SK-N-SH treated with all-trans-retinoic acid at 6 μM for 48 hours (cell line): ENCODE data around the gene POLR3B.
"Not testable (repeated sequence)": the region's sequence is repeated elsewhere in the genome, so short reads cannot be mapped to it uniquely, and the experiment has no call there.

ENCODE experiments used
- ATAC-seq: fragments of 200-7000 bp; cut with Tn5 transposase; 3 replicates; pipeline ENCODE4 v1.9.1; 2020; ENCODE audit warnings: mild to moderate bottlenecking, moderate library complexity
- ARNTL ChIP-seq: fragments of 450-650 bp; formaldehyde crosslinking; IDR thresholded peaks from 2 replicates; pipeline ENCODE4 v1.5.0; 2020; ENCODE audit warnings: low read depth, mild to moderate bottlenecking, moderate library complexity, borderline replicate concordance
- BACH2 ChIP-seq: fragments of 250-450 bp; sonication (Bioruptor Pico); IDR thresholded peaks from 2 replicates; pipeline ENCODE4 v1.9.0; 2021; ENCODE audit warnings: mild to moderate bottlenecking, borderline replicate concordance
- CSDC2 ChIP-seq: fragments of 250-450 bp; sonication (Bioruptor Pico); IDR thresholded peaks from 2 replicates; pipeline ENCODE4 v1.5.0; 2020; ENCODE audit warnings: mild to moderate bottlenecking, moderate library complexity
- ESRRG ChIP-seq: fragments of 250-450 bp; sonication (Bioruptor Pico); IDR thresholded peaks from 2 replicates; pipeline ENCODE4 v1.6.1; 2021; ENCODE audit warnings: mild to moderate bottlenecking
- ISL1 ChIP-seq: fragments of 250-450 bp; sonication (Bioruptor Pico); IDR thresholded peaks from 2 replicates; pipeline ENCODE4 v2.1.2; 2022; ENCODE audit warnings: mild to moderate bottlenecking, moderate library complexity
- OSR1 ChIP-seq: fragments of 250-450 bp; sonication (Bioruptor Pico); IDR thresholded peaks from 2 replicates; pipeline ENCODE4 v1.8.0; 2022; ENCODE audit warnings: moderate library complexity, mild to moderate bottlenecking, inconsistent platforms
- PPARA ChIP-seq: fragments of 250-450 bp; sonication (Bioruptor Pico); IDR thresholded peaks from 2 replicates; pipeline ENCODE4 v1.5.0; 2020; ENCODE audit warnings: mild to moderate bottlenecking, borderline replicate concordance
- SNAI2 ChIP-seq: fragments of 250-450 bp; sonication (Bioruptor Pico); IDR thresholded peaks from 2 replicates; pipeline ENCODE4 v1.5.0; 2020; ENCODE audit warnings: mild to moderate bottlenecking, moderate library complexity
- TCF4 ChIP-seq: fragments of 250-450 bp; sonication (Bioruptor Pico); IDR thresholded peaks from 2 replicates; pipeline ENCODE4 v1.8.0; 2021; ENCODE audit warnings: mild to moderate bottlenecking, moderate library complexity, borderline replicate concordance
- TOX ChIP-seq: fragments of 250-450 bp; sonication (Bioruptor Pico); IDR thresholded peaks from 2 replicates; pipeline ENCODE4 v1.8.0; 2021; ENCODE audit warnings: mild to moderate bottlenecking, moderate library complexity, borderline replicate concordance
- ZC3H10 ChIP-seq: fragments of 250-450 bp; sonication (Bioruptor Pico); IDR thresholded peaks from 2 replicates; pipeline ENCODE4 v1.5.1; 2021; ENCODE audit warnings: mild to moderate bottlenecking, moderate library complexity
- ZFP3 ChIP-seq: fragments of 250-450 bp; sonication (Bioruptor Pico); IDR thresholded peaks from 2 replicates; pipeline ENCODE4 v1.5.0; 2020; ENCODE audit warnings: mild to moderate bottlenecking, moderate library complexity
- ZNF70 ChIP-seq: fragments of 450-650 bp; formaldehyde crosslinking; IDR thresholded peaks from 2 replicates; pipeline ENCODE4 v1.5.0; 2020; ENCODE audit warnings: mild to moderate bottlenecking, moderate library complexity
- TF ChIP-seq, protein P1 (sequence below): fragments of 250-450 bp; sonication (Bioruptor Pico); IDR thresholded peaks from 2 replicates; pipeline ENCODE4 v1.8.0; 2020; ENCODE audit warnings: mild to moderate bottlenecking, moderate library complexity, borderline replicate concordance
- TF ChIP-seq, protein P2 (sequence below): fragments of 250-450 bp; sonication (Bioruptor Pico); IDR thresholded peaks from 2 replicates; pipeline ENCODE4 v1.5.1; 2020; ENCODE audit warnings: low read depth, mild to moderate bottlenecking, moderate library complexity
- TF ChIP-seq, protein P3 (sequence below): fragments of 250-450 bp; sonication (Bioruptor Pico); IDR thresholded peaks from 2 replicates; pipeline ENCODE4 v1.8.0; 2021; ENCODE audit warnings: low read depth, mild to moderate bottlenecking, moderate library complexity, borderline replicate concordance
- TF ChIP-seq, protein P4 (sequence below): fragments of 250-450 bp; sonication (Bioruptor Pico); IDR thresholded peaks from 2 replicates; pipeline ENCODE4 v1.5.0; 2020; ENCODE audit warnings: mild to moderate bottlenecking, moderate library complexity
- TF ChIP-seq, protein P5 (sequence below): fragments of 250-450 bp; sonication (Bioruptor Pico); IDR thresholded peaks from 2 replicates; pipeline ENCODE4 v1.5.1; 2021; ENCODE audit warnings: mild to moderate bottlenecking, moderate library complexity

The POLR3B gene

DNA sequence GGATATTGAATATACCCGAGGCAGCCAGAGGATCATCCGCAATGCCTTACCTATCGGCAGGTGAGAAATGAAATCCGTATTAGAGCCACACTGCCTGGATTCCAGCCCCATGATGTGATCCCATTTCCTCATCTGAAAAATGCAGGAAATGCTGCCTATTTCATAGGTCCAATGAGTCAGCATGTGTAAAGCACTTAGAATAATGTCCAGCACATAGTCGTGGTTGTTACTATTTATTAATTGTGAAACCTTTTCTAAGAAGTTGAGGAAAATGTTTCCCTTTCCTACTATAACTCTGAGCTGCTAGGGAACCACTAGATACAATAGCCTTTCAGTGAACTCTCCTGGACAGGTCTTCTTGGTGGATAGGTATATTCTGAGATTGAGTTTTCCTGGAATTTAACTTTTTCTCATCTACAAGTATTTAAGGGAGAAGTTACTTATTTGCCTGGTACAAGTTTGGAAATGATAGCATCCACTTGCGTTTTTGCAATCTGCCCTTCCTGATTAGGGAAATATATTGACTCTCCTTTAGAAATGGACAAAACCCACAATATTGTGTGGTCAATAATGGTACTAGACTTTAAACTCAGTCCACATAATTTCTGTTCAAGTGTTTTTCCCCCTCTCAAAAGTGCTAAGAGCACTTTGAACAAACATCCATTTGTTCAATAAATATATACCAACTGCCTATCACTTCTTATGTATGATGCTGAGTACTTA lies 12.2 kb downstream of the POLR3B start:
- TF ChIP-seq ISL1 (no peak), ZC3H10 (CRISPR knock-in tag) (no peak), BACH2 (no peak), TOX (CRISPR knock-in tag) (no peak), CSDC2 (CRISPR knock-in tag) (no peak), OSR1 (no peak), ZNF70 (CRISPR knock-in tag) (no peak), ZFP3 (CRISPR knock-in tag) (no peak)
- TF ChIP-seq, protein P1, sequence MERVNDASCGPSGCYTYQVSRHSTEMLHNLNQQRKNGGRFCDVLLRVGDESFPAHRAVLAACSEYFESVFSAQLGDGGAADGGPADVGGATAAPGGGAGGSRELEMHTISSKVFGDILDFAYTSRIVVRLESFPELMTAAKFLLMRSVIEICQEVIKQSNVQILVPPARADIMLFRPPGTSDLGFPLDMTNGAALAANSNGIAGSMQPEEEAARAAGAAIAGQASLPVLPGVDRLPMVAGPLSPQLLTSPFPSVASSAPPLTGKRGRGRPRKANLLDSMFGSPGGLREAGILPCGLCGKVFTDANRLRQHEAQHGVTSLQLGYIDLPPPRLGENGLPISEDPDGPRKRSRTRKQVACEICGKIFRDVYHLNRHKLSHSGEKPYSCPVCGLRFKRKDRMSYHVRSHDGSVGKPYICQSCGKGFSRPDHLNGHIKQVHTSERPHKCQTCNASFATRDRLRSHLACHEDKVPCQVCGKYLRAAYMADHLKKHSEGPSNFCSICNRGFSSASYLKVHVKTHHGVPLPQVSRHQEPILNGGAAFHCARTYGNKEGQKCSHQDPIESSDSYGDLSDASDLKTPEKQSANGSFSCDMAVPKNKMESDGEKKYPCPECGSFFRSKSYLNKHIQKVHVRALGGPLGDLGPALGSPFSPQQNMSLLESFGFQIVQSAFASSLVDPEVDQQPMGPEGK (CRISPR knock-in tag) = no peak
- peak; percentile 94 for ATAC-seq

DNA sequence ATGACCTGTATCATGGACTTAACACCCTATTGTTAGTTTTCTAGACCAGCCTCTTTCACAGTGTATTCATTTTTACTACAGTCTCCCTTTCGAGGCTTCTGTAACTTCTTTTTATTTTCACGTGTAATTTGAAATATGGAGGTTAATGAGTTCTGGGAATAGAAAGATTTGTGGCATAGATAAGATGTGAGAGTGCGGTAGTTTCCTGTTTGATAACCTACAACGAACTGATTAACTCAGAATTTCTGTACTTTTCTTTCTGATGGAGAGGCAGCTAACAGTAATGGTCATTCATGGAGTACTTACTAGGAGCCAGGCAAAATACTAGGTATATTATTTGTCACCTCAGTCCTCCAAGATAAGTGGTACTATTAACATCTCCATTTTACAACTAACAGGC lies 21.2 kb downstream of the POLR3B start:
- no peak for TF ChIP-seq ESRRG
- TF ChIP-seq ZFP3 (CRISPR knock-in tag) = no peak
- TF ChIP-seq SNAI2 (CRISPR knock-in tag) = no peak
- TF ChIP-seq ARNTL (CRISPR knock-in tag) = no peak
- no peak for TF ChIP-seq ZC3H10 (CRISPR knock-in tag)
- TF ChIP-seq, protein P2, sequence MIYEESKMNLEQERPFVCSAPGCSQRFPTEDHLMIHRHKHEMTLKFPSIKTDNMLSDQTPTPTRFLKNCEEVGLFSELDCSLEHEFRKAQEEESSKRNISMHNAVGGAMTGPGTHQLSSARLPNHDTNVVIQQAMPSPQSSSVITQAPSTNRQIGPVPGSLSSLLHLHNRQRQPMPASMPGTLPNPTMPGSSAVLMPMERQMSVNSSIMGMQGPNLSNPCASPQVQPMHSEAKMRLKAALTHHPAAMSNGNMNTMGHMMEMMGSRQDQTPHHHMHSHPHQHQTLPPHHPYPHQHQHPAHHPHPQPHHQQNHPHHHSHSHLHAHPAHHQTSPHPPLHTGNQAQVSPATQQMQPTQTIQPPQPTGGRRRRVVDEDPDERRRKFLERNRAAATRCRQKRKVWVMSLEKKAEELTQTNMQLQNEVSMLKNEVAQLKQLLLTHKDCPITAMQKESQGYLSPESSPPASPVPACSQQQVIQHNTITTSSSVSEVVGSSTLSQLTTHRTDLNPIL = no peak
- no peak for TF ChIP-seq CSDC2 (CRISPR knock-in tag)
- no peak for TF ChIP-seq PPARA
- ATAC-seq = no peak

DNA sequence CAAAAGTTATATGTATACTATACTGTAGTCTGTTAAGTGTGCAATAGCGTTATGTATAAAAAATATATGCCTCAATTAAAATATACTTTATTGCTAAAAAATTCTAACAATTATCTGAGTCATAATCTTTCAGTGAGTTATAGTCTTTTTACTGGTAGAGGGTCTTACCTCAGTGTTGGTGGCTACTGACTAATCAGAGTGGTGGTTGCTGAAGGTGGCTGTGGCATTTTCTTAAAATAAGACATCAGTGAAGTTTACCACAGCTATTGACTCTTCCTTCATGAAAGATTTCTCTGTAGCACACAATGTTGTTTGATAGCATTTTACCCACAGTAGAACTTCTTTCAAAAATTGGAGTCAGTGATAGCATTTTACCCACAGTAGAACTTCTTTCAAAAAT lies 23.4 kb downstream of the POLR3B start:
- no peak for ATAC-seq
- TF ChIP-seq, protein P3, sequence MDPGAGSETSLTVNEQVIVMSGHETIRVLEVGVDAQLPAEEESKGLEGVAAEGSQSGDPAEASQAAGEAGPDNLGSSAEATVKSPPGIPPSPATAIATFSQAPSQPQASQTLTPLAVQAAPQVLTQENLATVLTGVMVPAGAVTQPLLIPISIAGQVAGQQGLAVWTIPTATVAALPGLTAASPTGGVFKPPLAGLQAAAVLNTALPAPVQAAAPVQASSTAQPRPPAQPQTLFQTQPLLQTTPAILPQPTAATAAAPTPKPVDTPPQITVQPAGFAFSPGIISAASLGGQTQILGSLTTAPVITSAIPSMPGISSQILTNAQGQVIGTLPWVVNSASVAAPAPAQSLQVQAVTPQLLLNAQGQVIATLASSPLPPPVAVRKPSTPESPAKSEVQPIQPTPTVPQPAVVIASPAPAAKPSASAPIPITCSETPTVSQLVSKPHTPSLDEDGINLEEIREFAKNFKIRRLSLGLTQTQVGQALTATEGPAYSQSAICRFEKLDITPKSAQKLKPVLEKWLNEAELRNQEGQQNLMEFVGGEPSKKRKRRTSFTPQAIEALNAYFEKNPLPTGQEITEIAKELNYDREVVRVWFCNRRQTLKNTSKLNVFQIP = no peak

DNA sequence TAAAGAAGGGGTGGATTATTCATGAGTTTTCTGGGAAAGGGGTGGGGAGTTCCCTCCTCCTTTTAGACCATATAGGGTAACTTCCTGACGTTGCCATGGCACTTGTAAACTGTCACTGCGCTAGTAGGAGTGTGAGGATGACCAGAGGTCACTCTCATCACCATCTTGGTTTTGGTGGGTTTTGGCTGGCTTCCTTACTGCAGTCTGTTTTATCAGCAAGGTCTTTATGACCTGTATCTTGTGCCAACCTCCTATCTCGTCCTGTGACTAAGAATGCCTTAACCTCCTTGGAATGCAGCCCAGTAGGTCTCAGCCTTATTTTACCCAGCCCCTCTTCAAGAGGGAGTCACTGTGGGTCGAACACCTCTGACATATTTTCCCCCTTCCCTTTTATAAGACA lies 24.3 kb downstream of the POLR3B start:
- ATAC-seq = not testable (repeated sequence)

DNA sequence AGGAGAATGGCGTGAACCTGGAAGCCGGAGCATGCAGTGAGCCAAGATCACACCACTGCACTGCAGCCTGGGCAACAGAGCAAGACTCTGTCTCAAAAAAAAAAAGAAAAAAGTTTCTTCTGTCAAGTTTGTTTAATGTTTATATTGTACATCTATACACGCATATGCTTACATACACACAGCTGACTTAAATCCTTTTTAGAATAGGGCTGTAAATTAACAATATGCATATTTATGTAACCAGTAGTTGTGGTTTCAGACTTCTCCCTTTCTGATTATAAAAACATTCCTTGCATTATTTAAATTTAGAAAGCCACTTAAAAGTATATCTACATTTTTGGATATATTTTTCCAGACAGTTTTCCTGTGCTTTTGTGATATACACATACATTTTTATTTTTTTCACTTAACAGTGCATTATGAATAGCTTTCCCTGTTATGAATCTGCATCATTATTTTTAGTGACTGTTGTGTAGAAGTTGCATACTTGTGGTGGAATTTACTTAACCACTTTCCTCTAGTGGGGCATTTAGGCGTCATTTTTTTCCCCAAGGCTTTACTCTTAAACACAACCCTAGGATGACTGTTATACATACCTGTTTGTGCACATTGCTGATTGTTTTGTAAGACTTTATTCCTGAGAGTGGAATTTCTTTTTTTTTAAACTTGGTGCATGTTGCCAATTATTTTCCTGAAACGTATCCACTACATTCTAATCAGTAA lies 29.4 kb downstream of the POLR3B start:
- TF ChIP-seq TCF4 = no peak
- TF ChIP-seq, protein P4, sequence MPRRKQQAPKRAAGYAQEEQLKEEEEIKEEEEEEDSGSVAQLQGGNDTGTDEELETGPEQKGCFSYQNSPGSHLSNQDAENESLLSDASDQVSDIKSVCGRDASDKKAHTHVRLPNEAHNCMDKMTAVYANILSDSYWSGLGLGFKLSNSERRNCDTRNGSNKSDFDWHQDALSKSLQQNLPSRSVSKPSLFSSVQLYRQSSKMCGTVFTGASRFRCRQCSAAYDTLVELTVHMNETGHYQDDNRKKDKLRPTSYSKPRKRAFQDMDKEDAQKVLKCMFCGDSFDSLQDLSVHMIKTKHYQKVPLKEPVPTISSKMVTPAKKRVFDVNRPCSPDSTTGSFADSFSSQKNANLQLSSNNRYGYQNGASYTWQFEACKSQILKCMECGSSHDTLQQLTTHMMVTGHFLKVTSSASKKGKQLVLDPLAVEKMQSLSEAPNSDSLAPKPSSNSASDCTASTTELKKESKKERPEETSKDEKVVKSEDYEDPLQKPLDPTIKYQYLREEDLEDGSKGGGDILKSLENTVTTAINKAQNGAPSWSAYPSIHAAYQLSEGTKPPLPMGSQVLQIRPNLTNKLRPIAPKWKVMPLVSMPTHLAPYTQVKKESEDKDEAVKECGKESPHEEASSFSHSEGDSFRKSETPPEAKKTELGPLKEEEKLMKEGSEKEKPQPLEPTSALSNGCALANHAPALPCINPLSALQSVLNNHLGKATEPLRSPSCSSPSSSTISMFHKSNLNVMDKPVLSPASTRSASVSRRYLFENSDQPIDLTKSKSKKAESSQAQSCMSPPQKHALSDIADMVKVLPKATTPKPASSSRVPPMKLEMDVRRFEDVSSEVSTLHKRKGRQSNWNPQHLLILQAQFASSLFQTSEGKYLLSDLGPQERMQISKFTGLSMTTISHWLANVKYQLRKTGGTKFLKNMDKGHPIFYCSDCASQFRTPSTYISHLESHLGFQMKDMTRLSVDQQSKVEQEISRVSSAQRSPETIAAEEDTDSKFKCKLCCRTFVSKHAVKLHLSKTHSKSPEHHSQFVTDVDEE (CRISPR knock-in tag) = no peak
- TF ChIP-seq CSDC2 (CRISPR knock-in tag) = no peak
- no peak for TF ChIP-seq PPARA
- TF ChIP-seq, protein P5, sequence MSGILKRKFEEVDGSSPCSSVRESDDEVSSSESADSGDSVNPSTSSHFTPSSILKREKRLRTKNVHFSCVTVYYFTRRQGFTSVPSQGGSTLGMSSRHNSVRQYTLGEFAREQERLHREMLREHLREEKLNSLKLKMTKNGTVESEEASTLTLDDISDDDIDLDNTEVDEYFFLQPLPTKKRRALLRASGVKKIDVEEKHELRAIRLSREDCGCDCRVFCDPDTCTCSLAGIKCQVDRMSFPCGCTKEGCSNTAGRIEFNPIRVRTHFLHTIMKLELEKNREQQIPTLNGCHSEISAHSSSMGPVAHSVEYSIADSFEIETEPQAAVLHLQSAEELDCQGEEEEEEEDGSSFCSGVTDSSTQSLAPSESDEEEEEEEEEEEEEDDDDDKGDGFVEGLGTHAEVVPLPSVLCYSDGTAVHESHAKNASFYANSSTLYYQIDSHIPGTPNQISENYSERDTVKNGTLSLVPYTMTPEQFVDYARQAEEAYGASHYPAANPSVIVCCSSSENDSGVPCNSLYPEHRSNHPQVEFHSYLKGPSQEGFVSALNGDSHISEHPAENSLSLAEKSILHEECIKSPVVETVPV (CRISPR knock-in tag) = no peak
- TF ChIP-seq SNAI2 (CRISPR knock-in tag) = no peak
- TF ChIP-seq, all 23 proteins: peak for 0
- no peak for ATAC-seq
